GM21447 (cell line): ENCODE results near the gene GMPPA.

ENCODE experiments used
- ATAC-seq: cut with Tn5 transposase; IDR thresholded peaks from one replicate; pipeline ENCODE4 v1.9.1; 2021; ENCODE audit not compliant: unreplicated experiment

The GMPPA gene

GRCh38 chr2:219467736-219468075, 31.0 kb upstream of the GMPPA start:
- ATAC-seq, result no peak

- ATAC-seq, result no peak
These were observed 30.1 kb upstream of the GMPPA start for GRCh38 chr2:219468410-219469185.

GRCh38 chr2:219469186-219469724, 29.4 kb upstream of the GMPPA start:
- ATAC-seq, result no peak

GRCh38 chr2:219470429-219470828, 28.3 kb upstream of the GMPPA start:
- ATAC-seq, result no peak

GRCh38 chr2:219471476-219472371, 27.0 kb upstream of the GMPPA start:
- no peak for ATAC-seq

- ATAC-seq, result no peak
These were observed 26.0 kb upstream of the GMPPA start for GRCh38 chr2:219472629-219473187.

GRCh38 chr2:219473511-219473910, 25.2 kb upstream of the GMPPA start:
- no peak for ATAC-seq

GRCh38 chr2:219474285-219475060, 24.2 kb upstream of the GMPPA start:
- ATAC-seq, result no peak

GRCh38 chr2:219475278-219475677, 23.4 kb upstream of the GMPPA start:
- ATAC-seq, result no peak

GRCh38 chr2:219475697-219476651, 22.7 kb upstream of the GMPPA start:
- ATAC-seq, result no peak

GRCh38 chr2:219476652-219477151, 22.0 kb upstream of the GMPPA start:
- ATAC-seq, result no peak

GRCh38 chr2:219477179-219477578, 21.5 kb upstream of the GMPPA start:
- no peak for ATAC-seq

GRCh38 chr2:219477815-219478214, 20.9 kb upstream of the GMPPA start:
- ATAC-seq, result no peak

GRCh38 chr2:219478916-219479315, 19.8 kb upstream of the GMPPA start:
- no peak for ATAC-seq

- ATAC-seq, result no peak
These were observed 18.7 kb upstream of the GMPPA start for GRCh38 chr2:219480004-219480403.

GRCh38 chr2:219482674-219483405, 15.9 kb upstream of the GMPPA start:
- ATAC-seq, result no peak

- ATAC-seq, result no peak
These were observed 15.0 kb upstream of the GMPPA start for GRCh38 chr2:219483451-219484342.
